Kidney epithelial cell (primary cell): ENCODE data around the gene KIAA1755. TPM values are rescaled to one million over a fixed set of nuclear protein-coding genes. Genes with fewer than 3 reads are reported as not detected.
A peak's percentile ranks its signal among the peaks of the same experiment; 100 is the strongest.

Experiments
- DNase-seq: peaks from one replicate; pipeline ENCODE4 v3.0.0-alpha.2; 2010; ENCODE audit warnings: low read depth
- H3K27me3 ChIP-seq: 2 replicates; pipeline ENCODE4 v1.6.0; 2011; ENCODE audit warnings: low read length; ENCODE audit not compliant: control insufficient read depth, insufficient read depth
- H3K36me3 ChIP-seq: 2 replicates; pipeline ENCODE4 v1.5.1; 2011; ENCODE audit warnings: low read length; ENCODE audit not compliant: control insufficient read depth, insufficient read depth
- H3K4me3 ChIP-seq: 2 replicates; pipeline ENCODE4 v1.5.1; 2011; ENCODE audit warnings: low read depth, mild to moderate bottlenecking, control low read depth, low read length
- CTCF ChIP-seq: IDR thresholded peaks from 2 replicates; pipeline ENCODE4 v1.5.1; 2011; ENCODE audit warnings: mild to moderate bottlenecking, moderate library complexity, low read length, control low read depth, inconsistent platforms; ENCODE audit not compliant: insufficient read depth, poor library complexity, severe bottlenecking
- total RNA-seq: library from RNA; depleted of rRNA; stranded (reverse); fragments of >200 nt; gene quantifications from 2 replicates; pipeline ENCODE4 v1.2.3, GENCODE V29; 2015

KIAA1755 gene
- total RNA-seq, 1 donor from 2014 or later: 1.4 TPM

- Histone ChIP-seq H3K36me3 (no peaks in the 10 kb centered on the region), H3K27me3 (no peaks in the 10 kb centered on the region), H3K4me3 (no peak overlapping the region)
- TF ChIP-seq CTCF: no peak
- DNase-seq: no peak
Observed at GRCh38 chr20:38247166-38247509, 13.4 kb downstream of the KIAA1755 start.

GRCh38 chr20:38246357-38247165 lies 14.0 kb downstream of the KIAA1755 start:
- no peak for DNase-seq
- no peak overlapping the region for H3K4me3 ChIP-seq
- H3K27me3 ChIP-seq: no peaks in the 10 kb centered on the region
- no peak for TF ChIP-seq CTCF
- no peaks in the 10 kb centered on the region for H3K36me3 ChIP-seq

GRCh38 chr20:38245753-38246152 lies 14.8 kb downstream of the KIAA1755 start:
- Histone ChIP-seq H3K27me3 (no peaks in the 10 kb centered on the region), H3K4me3 (no peak overlapping the region)
- DNase-seq: no peak

GRCh38 chr20:38243709-38244020 lies 16.9 kb downstream of the KIAA1755 start:
- no peak for TF ChIP-seq CTCF
- no peaks in the 10 kb centered on the region for H3K36me3 ChIP-seq
- no peak overlapping the region for H3K4me3 ChIP-seq
- no peak for DNase-seq
- no peaks in the 10 kb centered on the region for H3K27me3 ChIP-seq

More at GRCh38 chr20:38245753-38246152, 14.8 kb downstream of the KIAA1755 start:
- TF ChIP-seq CTCF: no peak
- H3K36me3 ChIP-seq: no peaks in the 10 kb centered on the region

- Histone ChIP-seq H3K4me3 (no peak overlapping the region), H3K36me3 (no peaks in the 10 kb centered on the region), H3K27me3 (no peaks in the 10 kb centered on the region)
- peak; percentile 55 for TF ChIP-seq CTCF
- no peak for DNase-seq
Observed at GRCh38 chr20:38242848-38243708, 17.5 kb downstream of the KIAA1755 start.
